BE2C (cell line): ENCODE results near the gene PHC2.

Source experiments
- DNase-seq: peaks from one replicate; pipeline ENCODE4 v3.0.0-alpha.2; 2020
- H3K27me3 ChIP-seq: fragments of 250-450 bp; sonication (Bioruptor Pico); 2 replicates; pipeline ENCODE4 v1.5.1; 2020; ENCODE audit warnings: mild to moderate bottlenecking
- H3K36me3 ChIP-seq: fragments of 250-450 bp; sonication (Bioruptor Pico); 2 replicates; pipeline ENCODE4 v1.5.1; 2020; ENCODE audit warnings: mild to moderate bottlenecking
- H3K4me1 ChIP-seq: fragments of 250-450 bp; sonication (Bioruptor Pico); 2 replicates; pipeline ENCODE4 v1.5.1; 2020
- H3K4me3 ChIP-seq: 2 replicates; pipeline ENCODE4 v1.5.1; 2011; ENCODE audit warnings: low read depth, low read length
- H3K9me3 ChIP-seq: fragments of 250-450 bp; sonication (Bioruptor Pico); 2 replicates; pipeline ENCODE4 v1.5.1; 2020
- CTCF ChIP-seq: IDR thresholded peaks from 2 replicates; pipeline ENCODE4 v1.5.1; 2012; ENCODE audit warnings: mild to moderate bottlenecking, low read depth, low read length

The PHC2 gene

GRCh38 chr1:33379631-33380354, 51.1 kb downstream of the PHC2 start:
- H3K36me3 ChIP-seq, result no peaks in the 10 kb centered on the region
- no peaks in the 10 kb centered on the region for H3K9me3 ChIP-seq
- no peaks in the 10 kb centered on the region for H3K27me3 ChIP-seq
- DNase-seq, result no peak
- TF ChIP-seq CTCF, result no peak
- peaks cover 5% of the 10 kb centered on the region for H3K4me1 ChIP-seq
- no peak overlapping the region for H3K4me3 ChIP-seq

GRCh38 chr1:33378976-33379375, 51.9 kb downstream of the PHC2 start:
- Histone ChIP-seq H3K4me1 (peaks cover 5% of the 10 kb centered on the region), H3K9me3 (no peaks in the 10 kb centered on the region), H3K4me3 (no peak overlapping the region), H3K36me3 (no peaks in the 10 kb centered on the region), H3K27me3 (no peaks in the 10 kb centered on the region)
- DNase-seq, result no peak
- TF ChIP-seq CTCF, result no peak

GRCh38 chr1:33378524-33378923, 52.4 kb downstream of the PHC2 start:
- Histone ChIP-seq H3K4me1 (peaks cover 4% of the 10 kb centered on the region), H3K9me3 (no peaks in the 10 kb centered on the region), H3K27me3 (no peaks in the 10 kb centered on the region), H3K4me3 (no peak overlapping the region), H3K36me3 (no peaks in the 10 kb centered on the region)
- TF ChIP-seq CTCF, result no peak
- DNase-seq, result no peak

GRCh38 chr1:33377756-33378155, 53.1 kb downstream of the PHC2 start:
- no peaks in the 10 kb centered on the region for H3K27me3 ChIP-seq
- no peaks in the 10 kb centered on the region for H3K9me3 ChIP-seq
- no peak for DNase-seq
- TF ChIP-seq CTCF, result no peak
- H3K4me1 ChIP-seq, result no peaks in the 10 kb centered on the region; the same call in none of the 2 replicates
- H3K4me3 ChIP-seq, result no peak overlapping the region
- H3K36me3 ChIP-seq, result no peaks in the 10 kb centered on the region

- Histone ChIP-seq H3K36me3 (no peaks in the 10 kb centered on the region), H3K9me3 (no peaks in the 10 kb centered on the region), H3K4me3 (no peak overlapping the region), H3K4me1 (no peaks in the 10 kb centered on the region), H3K27me3 (no peaks in the 10 kb centered on the region)
- TF ChIP-seq CTCF, result no peak
- DNase-seq, result no peak
These were observed 53.9 kb downstream of the PHC2 start for GRCh38 chr1:33377013-33377412.

- DNase-seq, result no peak
- no peaks in the 10 kb centered on the region for H3K9me3 ChIP-seq
- H3K27me3 ChIP-seq, result no peaks in the 10 kb centered on the region
- H3K4me3 ChIP-seq, result no peak overlapping the region
- TF ChIP-seq CTCF, result no peak
- H3K36me3 ChIP-seq, result no peaks in the 10 kb centered on the region
- H3K4me1 ChIP-seq, result no peaks in the 10 kb centered on the region
These were observed 55.6 kb downstream of the PHC2 start for GRCh38 chr1:33375316-33375715.
